Bronchial smooth muscle cell (primary cell): ENCODE measurements around the gene YIPF2. TPM values are rescaled to one million over a fixed set of nuclear protein-coding genes. Genes with fewer than 3 reads are reported as not detected.

Experiments
- total RNA-seq: library from RNA; depleted of rRNA; stranded (reverse); fragments of >200 nt; gene quantifications from 2 replicates; pipeline ENCODE4 v1.2.1, GENCODE V29; 2014

YIPF2 gene
- total RNA-seq, result 90.0 and 94.7 TPM in 2 replicates

DNA sequence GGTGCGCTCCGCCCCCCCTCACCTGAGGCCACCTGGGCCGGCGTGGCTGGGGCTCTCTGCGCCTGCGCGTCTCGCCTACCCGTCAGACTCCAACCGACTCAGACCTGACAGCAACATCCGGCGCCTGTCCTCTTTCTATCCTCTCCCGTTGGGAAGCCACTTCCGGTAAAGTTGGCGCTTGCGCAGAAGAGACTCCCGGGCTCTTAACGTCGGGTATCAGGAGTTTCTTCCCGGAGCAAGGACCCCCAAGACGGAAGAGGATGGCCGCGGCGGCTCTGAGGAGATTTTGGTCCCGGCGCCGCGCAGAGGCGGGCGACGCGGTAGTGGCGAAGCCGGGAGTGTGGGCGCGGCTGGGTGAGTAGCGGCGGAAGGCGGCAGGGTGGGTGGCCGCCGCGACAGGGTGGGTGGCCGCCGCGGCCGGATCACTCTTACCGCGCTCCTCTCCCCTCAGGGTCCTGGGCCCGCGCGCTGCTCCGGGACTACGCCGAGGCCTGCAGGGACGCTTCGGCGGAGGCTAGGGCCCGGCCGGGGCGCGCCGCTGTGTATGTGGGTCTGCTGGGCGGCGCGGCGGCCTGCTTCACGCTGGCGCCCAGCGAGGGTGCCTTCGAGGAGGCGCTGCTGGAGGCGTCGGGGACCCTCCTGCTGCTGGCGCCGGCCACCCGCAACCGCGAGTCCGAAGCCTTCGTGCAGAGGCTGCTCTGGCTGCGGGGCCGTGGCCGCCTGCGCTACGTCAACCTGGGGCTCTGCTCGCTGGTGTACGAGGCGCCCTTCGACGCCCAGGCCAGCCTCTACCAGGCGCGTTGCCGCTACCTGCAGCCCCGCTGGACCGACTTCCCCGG, at the start of gene YIPF2, which contains the start of gene TIMM29:
Gene YIPF2, minus strand, starts transcription at position 77 of the 839 bp plus-strand sequence. CDS start 229 bp downstream, outside the sequence.
Gene TIMM29, plus strand, starts transcription at position 249 of the 839 bp plus-strand sequence. Its CDS starts 12 bp downstream, at position 261.

DNA sequence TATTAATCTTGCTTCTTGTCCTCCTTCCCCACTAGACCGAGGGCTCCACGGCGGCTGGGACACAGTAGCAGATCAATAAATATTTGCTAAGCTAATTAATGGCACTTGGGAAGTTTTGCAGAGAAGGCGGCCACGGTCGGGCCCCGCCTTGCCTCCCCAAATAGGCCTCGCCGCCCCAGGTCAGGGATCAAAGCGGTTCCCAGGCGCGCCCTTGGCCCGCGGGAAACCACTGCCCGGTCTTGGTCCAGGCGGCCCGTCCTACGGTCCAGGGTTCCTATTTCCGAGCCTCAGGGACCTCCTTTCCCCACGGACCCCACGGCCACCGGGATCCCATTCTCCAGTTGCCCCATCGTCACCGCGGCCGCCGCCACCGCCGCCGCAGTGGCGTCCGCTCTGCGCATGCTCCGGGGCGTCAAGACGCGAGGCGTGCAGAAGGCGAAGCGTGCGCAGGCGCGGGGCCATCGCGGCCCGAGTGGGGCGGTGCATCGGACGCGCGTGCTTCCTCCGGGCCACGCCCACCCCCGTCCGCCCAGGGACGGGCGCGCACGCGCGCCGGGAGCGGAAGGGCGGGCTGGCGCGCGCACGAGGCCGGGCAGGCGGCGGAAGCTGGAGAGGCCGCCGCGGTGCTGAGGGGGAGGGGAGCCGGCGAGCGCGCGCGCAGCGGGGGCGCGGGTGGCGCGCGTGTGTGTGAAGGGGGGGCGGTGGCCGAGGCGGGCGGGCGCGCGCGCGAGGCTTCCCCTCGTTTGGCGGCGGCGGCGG, 32.1 kb upstream of the YIPF2 start, which contains the start of gene SMARCA4:
Gene SMARCA4, plus strand, starts transcription at position 717 of the 759 bp plus-strand sequence. CDS start 23,122 bp downstream, outside the sequence.

Other genes with a start within 250 kb of the YIPF2 start
- gene QTRT1, start 227.2 kb downstream of the YIPF2 start, total RNA-seq, result 32.8 and 47.1 TPM in 2 replicates
- gene DNM2, start 210.6 kb downstream of the YIPF2 start, total RNA-seq, result 73.2 and 76.1 TPM in 2 replicates
- gene TMED1, start 92.4 kb downstream of the YIPF2 start, total RNA-seq, result 43.0 and 50.6 TPM in 2 replicates
- gene C19orf38, start 80.2 kb downstream of the YIPF2 start, total RNA-seq, result 1.2 and 1.3 TPM in 2 replicates
- gene CARM1, start 57.1 kb downstream of the YIPF2 start, total RNA-seq, result 21.7 and 22.7 TPM in 2 replicates
- 22.4 and 27.1 TPM in 2 replicates for gene TIMM29, start 172 bp upstream of the YIPF2 start, total RNA-seq
- 41.5 and 53.0 TPM in 2 replicates for gene SMARCA4, start 32.4 kb upstream of the YIPF2 start, total RNA-seq
- gene LDLR, start 160.8 kb upstream of the YIPF2 start, total RNA-seq, result 113 and 174 TPM in 2 replicates
- 14.3 and 26.3 TPM in 2 replicates for gene SPC24, start 227.1 kb upstream of the YIPF2 start, total RNA-seq